Right atrium auricular region (tissue), 2 donors: ENCODE data around the gene MYO1F. TPM values are rescaled to one million over a fixed set of nuclear protein-coding genes. Genes with fewer than 3 reads are reported as not detected.

Experiments
- DNase-seq: peaks from one replicate; pipeline ENCODE4 v3.0.0-alpha.2; 2019; ENCODE audit warnings: low spot score
- H3K27ac ChIP-seq, 2 donors: fragments of 200-600 bp; sonication (generic); 1 replicate in 1 of 2; 2 replicates in 1 of 2; pipeline ENCODE4 v1.5.1; 2016 to 2019
- H3K27me3 ChIP-seq, 2 donors: fragments of 200-600 bp; sonication (generic); one replicate each; pipeline versions ENCODE4 v1.5.1 to v1.6.0; 2017 to 2019
- H3K36me3 ChIP-seq: fragments of 200-600 bp; sonication (generic); one replicate; pipeline ENCODE4 v1.5.1; 2016
- H3K4me1 ChIP-seq, 2 donors: fragments of 200-600 bp; sonication (generic); one replicate each; pipeline versions ENCODE4 v1.5.1 to v1.6.0; 2017 to 2019
- H3K4me3 ChIP-seq, 2 donors: fragments of 200-600 bp; sonication (generic); 1 replicate in 1 of 2; 2 replicates in 1 of 2; pipeline ENCODE4 v1.5.1; 2017 to 2019; ENCODE audit warnings: mild to moderate bottlenecking in 1 of 2, moderate library complexity in 1 of 2
- H3K9me3 ChIP-seq, 2 donors: fragments of 200-600 bp; sonication (generic); one replicate each; pipeline ENCODE4 v1.5.1; 2019
- total RNA-seq, 2 donors: library from RNA; depleted of rRNA; stranded (reverse); fragments of >200 nt; gene quantifications; one replicate each; pipeline ENCODE4 v1.1.0, GENCODE V29; 2016
- TF ChIP-seq, protein P1 (sequence below), 2 donors: fragments of 200-600 bp; sonication (generic); IDR thresholded peaks; one replicate each; pipeline ENCODE4 v1.5.1; 2019; ENCODE audit warnings: antibody characterized with exemption in 2 of 2

MYO1F gene
- total RNA-seq, 2 donors from 2014 or later, result 4.4 to 10.8 TPM

DNA sequence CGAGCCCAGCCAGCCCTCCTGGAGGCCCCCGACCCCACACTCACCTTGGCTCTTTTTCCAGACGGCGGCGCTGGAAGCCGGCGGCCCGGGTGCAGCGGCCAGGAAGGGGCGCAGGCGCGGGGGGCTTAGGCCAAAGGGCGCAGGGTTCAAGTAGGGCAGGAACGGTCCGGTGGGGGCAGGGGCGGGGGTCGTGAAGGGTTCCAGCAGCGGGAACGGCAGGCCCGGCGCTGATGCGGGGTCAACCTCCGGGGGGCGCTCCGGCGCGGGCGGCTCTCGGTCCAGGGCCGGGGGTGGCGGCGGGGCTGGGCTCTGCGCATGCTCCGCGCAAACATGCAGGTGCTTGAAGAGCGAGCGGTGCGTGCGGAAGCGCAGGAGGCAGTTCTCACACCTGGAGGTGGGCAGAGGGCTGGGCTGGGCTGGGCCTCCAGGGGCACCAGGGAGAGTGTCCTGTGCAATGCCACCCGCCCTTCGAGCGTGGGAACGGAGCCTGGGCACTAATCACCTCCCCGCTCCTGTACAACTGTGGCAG, 65.6 kb downstream of the MYO1F start:
- Histone ChIP-seq H3K4me1 (peaks cover 0 to 27% of the 10 kb centered on the region in 2 donors), H3K27me3 (no peaks in the 10 kb centered on the region), H3K27ac (no peak overlapping the region), H3K9me3 (no peaks in the 10 kb centered on the region), H3K4me3 (no peak overlapping the region), H3K36me3 (peaks cover 6% of the 10 kb centered on the region)
- TF ChIP-seq, protein P1, sequence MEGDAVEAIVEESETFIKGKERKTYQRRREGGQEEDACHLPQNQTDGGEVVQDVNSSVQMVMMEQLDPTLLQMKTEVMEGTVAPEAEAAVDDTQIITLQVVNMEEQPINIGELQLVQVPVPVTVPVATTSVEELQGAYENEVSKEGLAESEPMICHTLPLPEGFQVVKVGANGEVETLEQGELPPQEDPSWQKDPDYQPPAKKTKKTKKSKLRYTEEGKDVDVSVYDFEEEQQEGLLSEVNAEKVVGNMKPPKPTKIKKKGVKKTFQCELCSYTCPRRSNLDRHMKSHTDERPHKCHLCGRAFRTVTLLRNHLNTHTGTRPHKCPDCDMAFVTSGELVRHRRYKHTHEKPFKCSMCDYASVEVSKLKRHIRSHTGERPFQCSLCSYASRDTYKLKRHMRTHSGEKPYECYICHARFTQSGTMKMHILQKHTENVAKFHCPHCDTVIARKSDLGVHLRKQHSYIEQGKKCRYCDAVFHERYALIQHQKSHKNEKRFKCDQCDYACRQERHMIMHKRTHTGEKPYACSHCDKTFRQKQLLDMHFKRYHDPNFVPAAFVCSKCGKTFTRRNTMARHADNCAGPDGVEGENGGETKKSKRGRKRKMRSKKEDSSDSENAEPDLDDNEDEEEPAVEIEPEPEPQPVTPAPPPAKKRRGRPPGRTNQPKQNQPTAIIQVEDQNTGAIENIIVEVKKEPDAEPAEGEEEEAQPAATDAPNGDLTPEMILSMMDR (IDR thresholded peaks at IDR 0.05), result no peak
- no peak for DNase-seq

DNA sequence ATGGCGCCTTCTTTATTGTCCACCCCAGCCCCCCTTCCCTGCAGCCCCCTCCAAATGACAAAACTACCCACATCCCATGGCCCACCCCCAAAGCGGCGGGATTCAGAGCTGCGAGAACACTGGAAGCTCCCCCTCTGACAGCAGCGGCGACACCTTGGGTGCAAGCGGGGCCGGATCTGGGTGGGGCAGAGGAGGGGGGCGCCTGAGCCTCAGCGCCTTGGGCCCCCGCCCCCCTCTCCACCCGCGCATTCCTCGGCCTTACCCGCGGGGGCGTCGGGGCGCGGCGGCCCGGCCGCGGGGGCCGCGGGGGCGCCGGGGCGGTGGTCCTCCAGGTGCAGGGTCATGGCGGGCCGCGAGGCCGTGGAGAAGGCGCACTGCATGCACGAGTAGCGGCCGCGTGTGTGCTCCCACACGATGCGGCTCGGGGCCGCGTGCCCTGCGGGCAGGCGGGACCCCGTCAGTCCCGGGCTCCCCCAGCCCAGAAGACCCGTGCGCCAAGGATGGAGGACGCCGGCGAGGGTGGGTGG, 66.6 kb downstream of the MYO1F start:
- Histone ChIP-seq H3K4me3 (no peak overlapping the region), H3K9me3 (no peaks in the 10 kb centered on the region), H3K36me3 (peaks cover 6% of the 10 kb centered on the region), H3K27me3 (no peaks in the 10 kb centered on the region), H3K4me1 (peaks cover 0 to 36% of the 10 kb centered on the region in 2 donors), H3K27ac (no peak overlapping the region)
- DNase-seq, result no peak
- TF ChIP-seq, protein P1 (IDR thresholded peaks at IDR 0.05), result no peak

DNA sequence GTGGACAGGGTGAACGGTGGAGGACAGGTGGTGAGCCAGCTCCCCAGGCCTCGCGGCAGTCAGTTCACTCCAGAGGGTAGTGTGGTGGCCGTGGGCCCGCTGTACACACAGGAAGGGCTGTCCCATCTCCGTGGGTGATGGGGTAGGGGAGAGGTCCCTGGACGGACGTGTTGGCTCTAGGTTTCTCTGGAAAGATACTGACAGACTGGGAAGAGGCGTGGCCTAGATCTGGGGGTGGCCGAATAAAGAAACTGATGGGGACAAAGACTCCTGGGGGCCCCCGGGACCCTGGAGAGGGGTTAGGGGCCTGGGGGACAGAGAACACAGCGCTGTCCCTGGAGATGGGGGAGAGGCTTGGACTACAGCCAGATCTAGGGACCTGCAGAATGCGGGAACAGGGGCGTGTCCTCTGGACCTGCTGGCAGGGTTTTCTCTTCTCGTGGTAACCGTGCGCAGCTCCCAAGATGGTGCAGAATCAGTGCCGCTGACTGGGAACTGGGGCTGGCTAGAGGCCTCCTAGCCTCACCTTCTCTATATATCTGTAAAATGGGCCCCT, 70.8 kb downstream of the MYO1F start:
- peaks cover 0 to 11% of the 10 kb centered on the region in 2 donors for H3K4me1 ChIP-seq
- peak overlapping the region; percentile 46 to 62 for H3K4me3 ChIP-seq
- DNase-seq, result no peak
- TF ChIP-seq, protein P1 (IDR thresholded peaks at IDR 0.05), result no peak
- H3K27me3 ChIP-seq, result no peaks in the 10 kb centered on the region
- peaks cover 6% of the 10 kb centered on the region for H3K36me3 ChIP-seq
- H3K27ac ChIP-seq, result peak overlapping the region; percentile 26 to 41
- H3K9me3 ChIP-seq, result no peaks in the 10 kb centered on the region

DNA sequence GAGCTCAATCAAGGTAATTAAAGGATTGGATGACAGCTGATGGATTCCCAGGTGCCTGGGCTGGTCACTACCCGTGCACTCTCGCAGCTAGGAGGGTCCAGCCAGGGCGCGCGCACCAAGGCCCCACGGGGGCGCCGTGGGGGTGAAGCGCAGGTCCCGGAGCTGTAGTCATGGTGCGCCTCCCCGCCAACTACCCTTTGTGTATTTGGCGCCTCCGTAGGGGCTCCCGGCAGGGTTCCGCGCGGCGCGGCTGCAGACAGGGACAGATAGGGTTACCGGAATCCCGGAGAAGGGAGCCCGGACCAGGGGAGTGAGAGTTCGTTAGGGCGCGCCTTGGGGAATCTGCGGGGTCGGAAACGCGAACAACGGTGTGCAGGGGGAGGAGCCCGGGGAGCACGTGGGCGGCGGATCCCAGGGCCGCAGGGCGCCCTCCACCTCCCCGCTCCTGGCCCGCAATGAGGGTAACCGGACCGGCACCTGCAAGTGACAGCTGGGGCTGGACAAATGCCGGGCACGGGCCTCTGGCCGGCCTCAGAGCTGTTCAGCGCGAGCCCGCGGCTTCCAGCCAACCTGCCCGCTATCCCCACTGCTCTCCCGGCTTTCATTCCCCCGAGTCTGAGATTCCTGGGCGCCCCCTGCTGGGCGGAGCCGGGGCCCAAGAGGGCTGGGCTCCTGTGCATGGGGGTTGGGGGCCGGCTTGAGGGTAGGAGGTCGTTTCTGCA, 71.4 kb downstream of the MYO1F start:
- peaks cover 0 to 11% of the 10 kb centered on the region in 2 donors for H3K4me1 ChIP-seq
- peak overlapping the region; percentile 46 to 62 for H3K4me3 ChIP-seq
- peak overlapping the region; percentile 26 to 41 for H3K27ac ChIP-seq
- TF ChIP-seq, protein P1 (IDR thresholded peaks at IDR 0.05), result peak; percentile 87 to 92
- H3K9me3 ChIP-seq, result no peaks in the 10 kb centered on the region
- no peaks in the 10 kb centered on the region for H3K36me3 ChIP-seq
- peak; percentile 68 for DNase-seq
- no peaks in the 10 kb centered on the region for H3K27me3 ChIP-seq

DNA sequence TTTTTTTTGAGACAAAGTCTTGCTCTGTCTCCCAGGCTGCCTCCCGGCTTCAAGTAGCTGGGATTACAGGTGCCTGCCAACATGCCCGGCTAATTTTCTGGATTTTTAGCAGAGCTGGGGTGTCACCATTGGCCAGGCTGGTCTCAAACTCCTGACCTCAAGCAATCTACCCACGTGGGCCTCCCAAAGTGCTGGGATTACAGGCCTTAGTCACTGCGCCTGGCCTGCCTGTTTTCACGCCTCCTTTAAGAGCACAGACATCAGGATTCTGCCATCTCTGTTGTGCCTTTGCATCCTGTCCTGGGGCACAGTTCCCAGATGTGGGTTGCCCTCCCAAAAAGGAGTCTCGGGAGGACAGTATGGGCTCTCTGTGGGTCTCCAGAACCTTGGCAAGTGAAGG, 72.3 kb downstream of the MYO1F start:
- no peaks in the 10 kb centered on the region for H3K27me3 ChIP-seq
- no peak for DNase-seq
- H3K9me3 ChIP-seq, result no peaks in the 10 kb centered on the region
- H3K36me3 ChIP-seq, result no peaks in the 10 kb centered on the region
- H3K4me3 ChIP-seq, result no peak overlapping the region
- peaks cover 0 to 11% of the 10 kb centered on the region in 2 donors for H3K4me1 ChIP-seq
- H3K27ac ChIP-seq, result no peak overlapping the region
- TF ChIP-seq, protein P1 (IDR thresholded peaks at IDR 0.05), result no peak
